Immature natural killer cell (primary cell): Measurements from ENCODE around the gene MSGN1. TPM values are rescaled to one million over a fixed set of nuclear protein-coding genes. Genes with fewer than 3 reads are reported as not detected.

Source experiments
- DNase-seq, 3 donors: peaks; one replicate each; pipeline ENCODE4 v3.0.0; 2022; ENCODE audit warnings: mixed read lengths in 1 of 3
- H3K27ac Mint-ChIP-seq, 6 donors: one replicate each; pipeline ENCODE4 v1.8.0; 2020; ENCODE audit warnings: mixed read lengths in 6 of 6, mild to moderate bottlenecking in 5 of 6, inconsistent platforms in 4 of 6, moderate library complexity in 3 of 6
- H3K27me3 Mint-ChIP-seq, 3 donors: one replicate each; pipeline ENCODE4 v1.8.0; 2020 to 2021; ENCODE audit warnings: low read depth in 3 of 3, mild to moderate bottlenecking in 3 of 3, mixed read lengths in 3 of 3, moderate library complexity in 3 of 3, inconsistent platforms in 1 of 3
- H3K36me3 Mint-ChIP-seq, 3 donors: one replicate each; pipeline ENCODE4 v1.8.0; 2020; ENCODE audit warnings: mixed read lengths in 3 of 3, inconsistent platforms in 2 of 3, mild to moderate bottlenecking in 2 of 3
- H3K4me1 Mint-ChIP-seq, 2 donors: one replicate each; pipeline ENCODE4 v1.8.0; 2020; ENCODE audit warnings: inconsistent platforms in 2 of 2, mild to moderate bottlenecking in 2 of 2, mixed read lengths in 2 of 2, moderate library complexity in 1 of 2
- H3K4me3 Mint-ChIP-seq, 5 donors: one replicate each; pipeline ENCODE4 v1.8.0; 2020; ENCODE audit warnings: mild to moderate bottlenecking in 5 of 5, mixed read lengths in 5 of 5, inconsistent platforms in 3 of 5, moderate library complexity in 3 of 5
- H3K9me3 Mint-ChIP-seq, 6 donors: one replicate each; pipeline ENCODE4 v1.8.0; 2020; ENCODE audit warnings: mild to moderate bottlenecking in 6 of 6, mixed read lengths in 6 of 6, inconsistent platforms in 4 of 6, moderate library complexity in 3 of 6
- polyA plus RNA-seq, 3 donors: library from polyadenylated mRNA; unstranded; fragments of 300-500 nt; fragmentation: Illumina TruSeq; gene quantifications; one replicate each; pipeline ENCODE4 v1.2.3, GENCODE V29; 2021

MSGN1 gene
- polyA plus RNA-seq, 3 donors from 2014 or later = not detected

- Mint-ChIP-seq H3K27me3 (peaks cover 3 to 13% (median 7%) of the 10 kb centered on the region in 3 donors), H3K9me3 (no peaks in the 10 kb centered on the region), H3K4me3 (no peak overlapping the region)
Observed at GRCh38 chr2:17795309-17795708, 21.0 kb upstream of the MSGN1 start.

GRCh38 chr2:17798338-17798737 is 17.9 kb upstream of the MSGN1 start:
- H3K36me3 Mint-ChIP-seq = no peaks in the 10 kb centered on the region
- DNase-seq = no peak
- H3K27me3 Mint-ChIP-seq = peaks cover under 1 to 4% (median 3%) of the 10 kb centered on the region in 3 donors
- H3K9me3 Mint-ChIP-seq = no peaks in the 10 kb centered on the region
- H3K27ac Mint-ChIP-seq = no peak overlapping the region
- no peaks in the 10 kb centered on the region for H3K4me1 Mint-ChIP-seq
- H3K4me3 Mint-ChIP-seq = no peak overlapping the region

More at GRCh38 chr2:17795309-17795708, 21.0 kb upstream of the MSGN1 start:
- no peak overlapping the region for H3K27ac Mint-ChIP-seq
- H3K36me3 Mint-ChIP-seq = no peaks in the 10 kb centered on the region
- H3K4me1 Mint-ChIP-seq = no peaks in the 10 kb centered on the region
- no peak for DNase-seq

- Mint-ChIP-seq H3K4me3 (no peak overlapping the region), H3K4me1 (no peaks in the 10 kb centered on the region), H3K36me3 (no peaks in the 10 kb centered on the region), H3K27ac (no peak overlapping the region), H3K27me3 (peaks cover 0 to 5% (median 4%) of the 10 kb centered on the region in 3 donors), H3K9me3 (no peaks in the 10 kb centered on the region)
- no peak for DNase-seq
Observed at GRCh38 chr2:17799301-17800120, 16.7 kb upstream of the MSGN1 start.

GRCh38 chr2:17800219-17800618 is 16.0 kb upstream of the MSGN1 start:
- DNase-seq = no peak
- Mint-ChIP-seq H3K4me1 (no peaks in the 10 kb centered on the region), H3K27me3 (peaks cover 0 to 5% (median 4%) of the 10 kb centered on the region in 3 donors), H3K36me3 (no peaks in the 10 kb centered on the region), H3K4me3 (no peak overlapping the region), H3K27ac (no peak overlapping the region), H3K9me3 (no peaks in the 10 kb centered on the region)

GRCh38 chr2:17800693-17801458 is 15.4 kb upstream of the MSGN1 start:
- no peaks in the 10 kb centered on the region for H3K4me1 Mint-ChIP-seq
- peaks cover 0 to 5% (median 4%) of the 10 kb centered on the region in 3 donors for H3K27me3 Mint-ChIP-seq
- DNase-seq = no peak
- H3K9me3 Mint-ChIP-seq = no peaks in the 10 kb centered on the region
- H3K4me3 Mint-ChIP-seq = no peak overlapping the region
- no peaks in the 10 kb centered on the region for H3K36me3 Mint-ChIP-seq
- no peak overlapping the region for H3K27ac Mint-ChIP-seq

- Mint-ChIP-seq H3K27ac (no peak overlapping the region), H3K36me3 (no peaks in the 10 kb centered on the region), H3K4me3 (no peak overlapping the region), H3K4me1 (no peaks in the 10 kb centered on the region), H3K9me3 (no peaks in the 10 kb centered on the region), H3K27me3 (peaks cover 2 to 6% (median 6%) of the 10 kb centered on the region in 3 donors)
- no peak for DNase-seq
Observed at GRCh38 chr2:17803497-17803896, 12.8 kb upstream of the MSGN1 start.

- Mint-ChIP-seq H3K4me3 (no peak overlapping the region), H3K27me3 (peaks cover under 1 to 6% (median 4%) of the 10 kb centered on the region in 3 donors), H3K9me3 (no peaks in the 10 kb centered on the region), H3K4me1 (no peaks in the 10 kb centered on the region), H3K27ac (no peak overlapping the region), H3K36me3 (no peaks in the 10 kb centered on the region)
- DNase-seq = no peak
Observed at GRCh38 chr2:17804358-17804757, 11.9 kb upstream of the MSGN1 start.

GRCh38 chr2:17805166-17805565 is 11.1 kb upstream of the MSGN1 start:
- Mint-ChIP-seq H3K4me3 (no peak overlapping the region), H3K27ac (no peak overlapping the region), H3K27me3 (peaks cover 3 to 6% (median 3%) of the 10 kb centered on the region in 3 donors), H3K4me1 (no peaks in the 10 kb centered on the region), H3K36me3 (no peaks in the 10 kb centered on the region), H3K9me3 (no peaks in the 10 kb centered on the region)
- DNase-seq = no peak

GRCh38 chr2:17805717-17806363 is 10.4 kb upstream of the MSGN1 start:
- Mint-ChIP-seq H3K4me1 (no peaks in the 10 kb centered on the region), H3K27ac (no peak overlapping the region), H3K36me3 (no peaks in the 10 kb centered on the region), H3K9me3 (no peaks in the 10 kb centered on the region), H3K27me3 (peaks cover 3 to 7% (median 3%) of the 10 kb centered on the region in 3 donors), H3K4me3 (no peak overlapping the region)
- DNase-seq = no peak

GRCh38 chr2:17813010-17813741 is 3.1 kb upstream of the MSGN1 start:
- H3K27me3 Mint-ChIP-seq = peaks cover 3 to 7% (median 6%) of the 10 kb centered on the region in 3 donors
- no peak for DNase-seq
- no peak overlapping the region for H3K27ac Mint-ChIP-seq
- no peak overlapping the region for H3K4me3 Mint-ChIP-seq
- no peaks in the 10 kb centered on the region for H3K36me3 Mint-ChIP-seq
- no peaks in the 10 kb centered on the region for H3K9me3 Mint-ChIP-seq
- H3K4me1 Mint-ChIP-seq = no peaks in the 10 kb centered on the region

- Mint-ChIP-seq H3K36me3 (no peaks in the 10 kb centered on the region), H3K27me3 (peaks cover 3 to 7% (median 4%) of the 10 kb centered on the region in 3 donors), H3K4me1 (no peaks in the 10 kb centered on the region), H3K4me3 (no peak overlapping the region), H3K9me3 (no peaks in the 10 kb centered on the region), H3K27ac (no peak overlapping the region)
- no peak for DNase-seq
Observed at GRCh38 chr2:17813742-17814473, 2.4 kb upstream of the MSGN1 start.

- Mint-ChIP-seq H3K4me1 (no peaks in the 10 kb centered on the region), H3K9me3 (no peaks in the 10 kb centered on the region), H3K27ac (no peak overlapping the region), H3K4me3 (no peak overlapping the region), H3K27me3 (peaks cover 3 to 5% (median 5%) of the 10 kb centered on the region in 3 donors), H3K36me3 (no peaks in the 10 kb centered on the region)
- no peak for DNase-seq
Observed at GRCh38 chr2:17814601-17815000, 1.7 kb upstream of the MSGN1 start.
